DOHH2 (cell line): ENCODE results near the gene ARSD.

Source experiments
- H3F3A ChIP-seq: fragments of 200-600 bp; sonication (generic), shearing (Covaris generic); 2 replicates; pipeline ENCODE4 v1.6.0; 2016; ENCODE audit warnings: antibody characterized with exemption, mild to moderate bottlenecking; ENCODE audit not compliant: control insufficient read depth, insufficient read depth
- H3K27ac ChIP-seq: fragments of 200-600 bp; sonication (generic); 2 replicates; pipeline ENCODE4 v1.5.1; 2014; ENCODE audit warnings: low read depth, mild to moderate bottlenecking, low read length, moderate library complexity
- H3K27me3 ChIP-seq: fragments of 200-600 bp; sonication (generic); 2 replicates; pipeline ENCODE4 v1.6.1; 2014; ENCODE audit warnings: mild to moderate bottlenecking, low read length, mixed read lengths; ENCODE audit not compliant: control insufficient read depth
- H3K36me3 ChIP-seq: fragments of 200-600 bp; sonication (generic); 2 replicates; pipeline ENCODE4 v1.6.1; 2014; ENCODE audit warnings: mild to moderate bottlenecking, low read length, moderate library complexity, mixed read lengths; ENCODE audit not compliant: control insufficient read depth
- H3K4me1 ChIP-seq: fragments of 200-600 bp; sonication (generic); 2 replicates; pipeline ENCODE4 v1.6.1; 2014; ENCODE audit warnings: mild to moderate bottlenecking, low read length, mixed read lengths; ENCODE audit not compliant: control insufficient read depth
- H3K4me2 ChIP-seq: fragments of 200-600 bp; sonication (generic); 2 replicates; pipeline ENCODE4 v1.6.0; 2014; ENCODE audit warnings: mild to moderate bottlenecking, low read length, moderate library complexity
- H3K4me3 ChIP-seq: fragments of 200-600 bp; sonication (generic); 2 replicates; pipeline ENCODE4 v1.5.1; 2014; ENCODE audit warnings: mild to moderate bottlenecking, low read length, mixed read lengths
- H3K79me2 ChIP-seq: fragments of 200-600 bp; sonication (generic); 2 replicates; pipeline ENCODE4 v1.6.1; 2014; ENCODE audit warnings: mild to moderate bottlenecking, low read length, mixed read lengths; ENCODE audit not compliant: control insufficient read depth
- H3K9me2 ChIP-seq: fragments of 200-600 bp; sonication (generic); replicated peaks from 2 replicates; pipeline ENCODE4 v1.6.1; 2014; ENCODE audit warnings: mild to moderate bottlenecking, low read length, mixed read lengths; ENCODE audit not compliant: control insufficient read depth
- H3K9me3 ChIP-seq: fragments of 200-600 bp; sonication (generic); 2 replicates; pipeline ENCODE4 v1.6.1; 2014; ENCODE audit warnings: antibody characterized with exemption, low read length, mixed read lengths; ENCODE audit not compliant: control insufficient read depth, insufficient read depth
- H4K20me1 ChIP-seq: fragments of 200-600 bp; sonication (generic); 2 replicates; pipeline ENCODE4 v1.6.0; 2014; ENCODE audit warnings: low read depth, mild to moderate bottlenecking, antibody characterized with exemption, low read length, moderate library complexity; ENCODE audit not compliant: control insufficient read depth, insufficient read depth
- EZH2phosphoT487 ChIP-seq: fragments of 200-600 bp; sonication (generic); IDR thresholded peaks from 2 replicates; pipeline ENCODE4 v1.6.1; 2017; ENCODE audit warnings: borderline replicate concordance, mild to moderate bottlenecking, antibody characterized with exemption, low read length, moderate library complexity, mixed read lengths
- TF ChIP-seq, protein P1 (sequence below): fragments of 200-600 bp; sonication (generic); IDR thresholded peaks from one replicate; pipeline ENCODE4 v1.5.1; 2014; ENCODE audit warnings: antibody characterized with exemption, mild to moderate bottlenecking, low read depth, low read length; ENCODE audit not compliant: poor library complexity, severe bottlenecking

Gene ARSD

DNA sequence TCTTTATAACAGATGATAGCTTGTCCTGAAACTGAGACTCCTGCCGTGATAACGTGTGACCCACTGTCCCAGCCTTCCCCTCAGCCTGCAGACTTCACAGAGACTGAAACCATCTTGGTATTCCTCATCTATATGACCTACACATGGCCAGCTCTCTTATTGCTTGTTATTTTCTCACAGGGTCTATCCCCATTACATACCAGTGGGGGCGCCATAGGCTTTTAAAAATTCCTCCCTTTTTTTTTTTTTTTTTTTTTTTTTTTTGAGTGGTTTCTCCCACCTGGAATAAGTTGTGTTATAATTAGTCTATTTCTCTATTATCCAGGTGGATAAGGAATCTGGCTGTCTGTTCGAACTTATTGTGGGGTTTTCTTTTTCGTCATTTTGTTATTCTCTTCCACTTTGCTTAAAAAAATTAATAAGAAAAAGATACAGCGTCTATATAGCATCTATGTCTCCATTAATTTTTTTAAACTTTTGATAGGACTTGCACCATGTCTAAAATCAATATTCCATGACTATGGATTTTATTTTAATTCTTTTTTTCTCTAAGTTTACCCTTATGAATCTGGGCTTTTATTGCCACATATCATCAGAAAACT, 53.2 kb downstream of the ARSD start:
- Histone ChIP-seq H3F3A (no peaks in the 10 kb centered on the region), H3K27me3 (no peaks in the 10 kb centered on the region), H3K27ac (no peak overlapping the region), H3K79me2 (no peaks in the 10 kb centered on the region), H3K36me3 (no peaks in the 10 kb centered on the region), H3K9me3 (no peaks in the 10 kb centered on the region), H3K4me3 (no peak overlapping the region), H3K4me2 (no peak overlapping the region), H4K20me1 (no peaks in the 10 kb centered on the region), H3K4me1 (no peaks in the 10 kb centered on the region), H3K9me2 (no peaks in the 10 kb centered on the region)
- TF ChIP-seq, protein P1, sequence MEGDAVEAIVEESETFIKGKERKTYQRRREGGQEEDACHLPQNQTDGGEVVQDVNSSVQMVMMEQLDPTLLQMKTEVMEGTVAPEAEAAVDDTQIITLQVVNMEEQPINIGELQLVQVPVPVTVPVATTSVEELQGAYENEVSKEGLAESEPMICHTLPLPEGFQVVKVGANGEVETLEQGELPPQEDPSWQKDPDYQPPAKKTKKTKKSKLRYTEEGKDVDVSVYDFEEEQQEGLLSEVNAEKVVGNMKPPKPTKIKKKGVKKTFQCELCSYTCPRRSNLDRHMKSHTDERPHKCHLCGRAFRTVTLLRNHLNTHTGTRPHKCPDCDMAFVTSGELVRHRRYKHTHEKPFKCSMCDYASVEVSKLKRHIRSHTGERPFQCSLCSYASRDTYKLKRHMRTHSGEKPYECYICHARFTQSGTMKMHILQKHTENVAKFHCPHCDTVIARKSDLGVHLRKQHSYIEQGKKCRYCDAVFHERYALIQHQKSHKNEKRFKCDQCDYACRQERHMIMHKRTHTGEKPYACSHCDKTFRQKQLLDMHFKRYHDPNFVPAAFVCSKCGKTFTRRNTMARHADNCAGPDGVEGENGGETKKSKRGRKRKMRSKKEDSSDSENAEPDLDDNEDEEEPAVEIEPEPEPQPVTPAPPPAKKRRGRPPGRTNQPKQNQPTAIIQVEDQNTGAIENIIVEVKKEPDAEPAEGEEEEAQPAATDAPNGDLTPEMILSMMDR: peak; percentile 35
- no peak for TF ChIP-seq EZH2phosphoT487

DNA sequence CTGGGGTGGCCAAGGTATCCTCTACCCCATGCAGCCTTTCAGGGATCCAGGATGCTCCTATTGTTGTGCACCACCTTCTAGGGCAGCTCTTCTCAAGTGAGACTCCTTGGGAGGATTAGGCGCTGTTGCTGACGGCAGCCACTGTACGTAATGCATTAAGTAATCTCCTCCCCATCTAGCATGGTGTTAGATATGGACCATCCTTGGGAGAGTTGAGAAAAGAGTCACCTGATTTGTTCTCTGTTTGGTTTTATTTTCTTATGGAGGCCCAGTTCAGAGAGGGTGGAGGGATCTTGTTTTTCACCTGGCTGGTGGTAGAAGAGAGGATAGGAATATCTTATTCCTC, 54.0 kb downstream of the ARSD start:
- H3K79me2 ChIP-seq: no peaks in the 10 kb centered on the region
- no peaks in the 10 kb centered on the region for H3K9me2 ChIP-seq
- H3K36me3 ChIP-seq: no peaks in the 10 kb centered on the region
- TF ChIP-seq EZH2phosphoT487: no peak
- TF ChIP-seq, protein P1: no peak
- H3K4me2 ChIP-seq: no peak overlapping the region
- no peaks in the 10 kb centered on the region for H3K4me1 ChIP-seq
- H3K27me3 ChIP-seq: no peaks in the 10 kb centered on the region
- no peak overlapping the region for H3K27ac ChIP-seq
- H3K4me3 ChIP-seq: no peak overlapping the region
- no peaks in the 10 kb centered on the region for H3K9me3 ChIP-seq
- no peaks in the 10 kb centered on the region for H4K20me1 ChIP-seq
- H3F3A ChIP-seq: no peaks in the 10 kb centered on the region

DNA sequence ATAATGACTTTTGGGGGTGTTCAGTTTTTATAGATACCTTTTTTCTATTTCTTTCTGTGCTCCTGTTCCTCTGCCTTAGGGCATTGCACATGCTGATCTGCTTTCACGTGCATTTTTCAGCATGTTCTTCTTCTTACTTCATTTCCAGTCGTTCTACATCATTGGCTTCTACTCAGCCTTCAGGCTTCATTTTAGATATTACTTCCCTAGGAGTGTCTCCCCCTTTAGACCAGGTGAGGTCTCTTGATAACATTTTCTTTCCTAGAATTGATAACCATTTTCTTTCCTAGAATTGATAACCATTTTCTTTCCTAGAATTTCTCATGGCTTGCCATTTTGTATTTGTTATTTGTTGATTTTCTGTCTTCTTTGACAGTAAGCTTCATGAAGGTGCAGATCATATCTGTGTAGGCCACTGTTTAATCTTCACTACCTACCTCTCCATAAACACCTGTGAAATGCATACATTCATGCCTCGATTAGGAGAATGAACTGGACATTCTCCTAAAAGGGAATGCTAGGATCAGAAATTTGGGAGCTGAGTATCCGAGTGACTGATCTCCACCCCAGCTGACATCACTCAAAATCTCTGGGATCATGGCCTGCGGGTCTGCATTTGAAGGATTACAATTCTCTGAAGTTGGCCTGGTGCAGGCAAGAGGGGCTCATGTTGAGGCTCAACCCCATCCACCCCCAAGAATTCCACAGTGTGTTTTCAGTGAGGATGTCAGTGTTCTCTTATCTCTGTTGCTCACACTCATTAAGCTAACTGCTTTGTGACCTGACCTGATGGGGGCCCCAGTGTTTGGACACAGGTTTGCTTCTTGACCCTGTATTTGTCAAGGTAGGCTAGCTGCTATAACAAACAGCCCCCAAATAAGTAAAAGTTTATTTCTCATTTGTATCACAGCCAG, 54.7 kb downstream of the ARSD start:
- Histone ChIP-seq H3K4me1 (no peaks in the 10 kb centered on the region), H3K27ac (no peak overlapping the region), H3K9me2 (no peaks in the 10 kb centered on the region), H3F3A (no peaks in the 10 kb centered on the region), H3K36me3 (no peaks in the 10 kb centered on the region), H3K27me3 (no peaks in the 10 kb centered on the region), H3K9me3 (no peaks in the 10 kb centered on the region), H3K4me2 (no peak overlapping the region), H3K4me3 (no peak overlapping the region), H4K20me1 (no peaks in the 10 kb centered on the region), H3K79me2 (no peaks in the 10 kb centered on the region)
- TF ChIP-seq, protein P1: no peak
- TF ChIP-seq EZH2phosphoT487: no peak
